ENCODE data around the gene POLL. TPM values are rescaled to one million over a fixed set of nuclear protein-coding genes. Genes with fewer than 3 reads are reported as not detected.
"Not testable (repeated sequence)": the region's sequence is repeated elsewhere in the genome, so short reads cannot be mapped to it uniquely, and the experiment has no call there.

Gene POLL
- 17.7 and 20.9 TPM in 2 replicates for total RNA-seq
- 16.8 and 19.2 TPM in 2 replicates for polyA plus RNA-seq

DNA sequence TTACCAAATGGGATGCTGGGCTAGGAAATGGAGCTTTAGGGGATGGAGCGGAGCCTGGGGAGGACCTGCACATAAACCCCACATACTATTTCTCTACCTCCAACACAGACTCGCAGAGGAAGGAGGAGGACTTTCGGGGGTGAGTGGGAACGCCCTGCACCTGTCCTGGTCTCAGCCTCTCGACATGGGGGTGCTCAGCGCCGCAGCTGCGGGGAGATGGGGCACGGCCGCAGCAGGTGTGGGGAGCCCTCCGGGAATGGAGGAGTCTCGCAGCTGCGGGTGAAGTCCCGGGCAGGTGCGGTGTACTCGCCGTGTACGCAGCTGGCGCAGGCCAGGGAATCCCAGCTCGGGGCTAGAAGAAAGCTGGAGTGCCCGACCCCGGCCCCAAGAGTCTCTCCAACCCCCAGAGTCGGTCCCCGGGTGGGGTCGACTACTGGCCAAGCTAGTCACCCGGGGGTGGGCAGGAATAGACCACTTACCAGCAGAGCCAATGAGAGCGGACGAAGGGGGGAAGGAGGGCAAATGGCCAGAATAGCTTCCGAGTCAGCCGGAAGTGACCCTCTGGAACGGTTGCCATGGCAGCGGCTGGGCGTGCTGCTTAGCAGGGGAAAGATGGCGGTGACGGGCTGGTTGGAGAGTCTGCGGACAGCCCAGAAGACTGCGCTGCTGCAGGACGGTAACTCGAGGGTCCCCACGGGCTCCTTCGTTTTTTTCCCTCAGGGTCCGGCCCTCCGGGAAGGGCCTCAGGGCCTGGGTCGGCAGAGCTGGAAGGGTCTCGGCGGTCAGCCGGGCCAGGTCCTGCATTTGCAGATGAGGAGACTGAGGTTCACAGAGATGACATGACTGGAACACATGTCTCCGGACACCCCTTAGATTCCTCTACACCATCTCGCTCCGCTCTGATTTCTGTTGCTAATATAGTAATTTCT, at the start of gene POLL, which contains the start of gene DPCD:
TSS of gene POLL (minus strand) at position 533 of the 929 bp plus-strand sequence. CDS start 897 bp downstream, outside the sequence.
TSS of gene DPCD (plus strand) at position 597 of the 929 bp plus-strand sequence. CDS start at position 613, 16 bp downstream.
- H3K4me2 ChIP-seq, result peak within 1 kb of the TSS; percentile 98
- peak within 1 kb of the TSS; percentile 39 for H3K27ac ChIP-seq
- DNase-seq (ENCODE audit: low spot score), result peak; percentile 98
- WGBS (ENCODE audit: low lambda C conversion rate, missing lambda C conversion rate), result 2% methylated on average over 44 of the region's 50 CpGs
- peaks cover 9% of the 10 kb centered on the region for H3K4me1 ChIP-seq (ENCODE audit: insufficient read depth)
- H3K9me2 ChIP-seq (replicated peaks; ENCODE audit: insufficient read depth), result no peaks in the 10 kb centered on the region
- TF ChIP-seq EZH2phosphoT487 (IDR thresholded peaks at IDR 0.05; ENCODE audit: low read depth, severe bottlenecking, unreplicated experiment), result no peak
- TF ChIP-seq, protein P1, sequence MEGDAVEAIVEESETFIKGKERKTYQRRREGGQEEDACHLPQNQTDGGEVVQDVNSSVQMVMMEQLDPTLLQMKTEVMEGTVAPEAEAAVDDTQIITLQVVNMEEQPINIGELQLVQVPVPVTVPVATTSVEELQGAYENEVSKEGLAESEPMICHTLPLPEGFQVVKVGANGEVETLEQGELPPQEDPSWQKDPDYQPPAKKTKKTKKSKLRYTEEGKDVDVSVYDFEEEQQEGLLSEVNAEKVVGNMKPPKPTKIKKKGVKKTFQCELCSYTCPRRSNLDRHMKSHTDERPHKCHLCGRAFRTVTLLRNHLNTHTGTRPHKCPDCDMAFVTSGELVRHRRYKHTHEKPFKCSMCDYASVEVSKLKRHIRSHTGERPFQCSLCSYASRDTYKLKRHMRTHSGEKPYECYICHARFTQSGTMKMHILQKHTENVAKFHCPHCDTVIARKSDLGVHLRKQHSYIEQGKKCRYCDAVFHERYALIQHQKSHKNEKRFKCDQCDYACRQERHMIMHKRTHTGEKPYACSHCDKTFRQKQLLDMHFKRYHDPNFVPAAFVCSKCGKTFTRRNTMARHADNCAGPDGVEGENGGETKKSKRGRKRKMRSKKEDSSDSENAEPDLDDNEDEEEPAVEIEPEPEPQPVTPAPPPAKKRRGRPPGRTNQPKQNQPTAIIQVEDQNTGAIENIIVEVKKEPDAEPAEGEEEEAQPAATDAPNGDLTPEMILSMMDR (IDR thresholded peaks at IDR 0.05; ENCODE audit: poor library complexity), result no peak
- no peak for TF ChIP-seq EZH2 (IDR thresholded peaks at IDR 0.05; ENCODE audit: borderline replicate concordance)
- H3K27me3 ChIP-seq, result no peaks in the 10 kb centered on the region
- H3K9me3 ChIP-seq (ENCODE audit: low read depth), result no peaks in the 10 kb centered on the region
- H3K4me3 ChIP-seq, result peak within 1 kb of the TSS; percentile 78
- H3K79me2 ChIP-seq, result peaks cover 14% of the 10 kb centered on the region
- H3K36me3 ChIP-seq (replicated peaks; ENCODE audit: insufficient read depth, low read depth), result no peaks in the 10 kb centered on the region
- H2AFZ ChIP-seq, result peak within 1 kb of the TSS; percentile 91
- no peaks in the 10 kb centered on the region for H4K20me1 ChIP-seq (ENCODE audit: insufficient read depth, poor library complexity, severe bottlenecking)

DNA sequence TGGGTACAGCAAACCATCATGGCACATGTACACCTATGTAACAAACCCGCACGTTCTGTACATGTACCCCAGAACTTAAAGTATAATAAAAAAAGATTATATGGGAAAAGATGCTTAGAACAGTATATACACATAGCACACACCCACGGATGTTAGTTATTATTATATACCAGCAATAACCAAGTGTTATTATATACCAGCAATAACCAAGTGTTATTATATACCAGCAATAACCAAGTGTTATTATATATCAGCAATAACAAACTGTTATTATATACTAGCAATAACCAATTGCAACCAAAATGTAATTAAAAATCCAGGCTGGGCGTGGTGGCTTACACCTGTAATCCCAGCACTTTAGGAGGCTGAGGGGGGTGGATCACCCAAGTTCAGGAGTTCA, 45.5 kb upstream of the POLL start:
- not testable (repeated sequence) for H3K9me2 ChIP-seq (replicated peaks; ENCODE audit: insufficient read depth); H4K20me1 ChIP-seq (ENCODE audit: insufficient read depth, poor library complexity, severe bottlenecking); H3K79me2 ChIP-seq; H3K27ac ChIP-seq; H3K36me3 ChIP-seq (replicated peaks; ENCODE audit: insufficient read depth, low read depth); H3K4me2 ChIP-seq; H3K4me1 ChIP-seq (ENCODE audit: insufficient read depth); H2AFZ ChIP-seq; H3K4me3 ChIP-seq; DNase-seq (ENCODE audit: low spot score); H3K9me3 ChIP-seq (ENCODE audit: low read depth); H3K27me3 ChIP-seq
- WGBS (ENCODE audit: low lambda C conversion rate, missing lambda C conversion rate), result over 99% methylated on average over 4 of the region's 4 CpGs

- 76% methylated on average over 8 of the region's 8 CpGs for WGBS (ENCODE audit: low lambda C conversion rate, missing lambda C conversion rate)
- no peaks in the 10 kb centered on the region for H3K27me3 ChIP-seq
- no peaks in the 10 kb centered on the region for H3K9me3 ChIP-seq (ENCODE audit: low read depth)
- no peaks in the 10 kb centered on the region for H3K9me2 ChIP-seq (replicated peaks; ENCODE audit: insufficient read depth)
- no peaks in the 10 kb centered on the region for H3K4me1 ChIP-seq (ENCODE audit: insufficient read depth)
- H3K36me3 ChIP-seq (replicated peaks; ENCODE audit: insufficient read depth, low read depth), result no peaks in the 10 kb centered on the region
- no peak overlapping the region for H3K27ac ChIP-seq
- no peak for TF ChIP-seq EZH2phosphoT487 (IDR thresholded peaks at IDR 0.05; ENCODE audit: low read depth, severe bottlenecking, unreplicated experiment)
- TF ChIP-seq EZH2 (IDR thresholded peaks at IDR 0.05; ENCODE audit: borderline replicate concordance), result no peak
- TF ChIP-seq, protein P1 (IDR thresholded peaks at IDR 0.05; ENCODE audit: poor library complexity), result no peak
- DNase-seq (ENCODE audit: low spot score), result no peak
- H3K4me2 ChIP-seq, result no peak overlapping the region
- no peaks in the 10 kb centered on the region for H3K79me2 ChIP-seq
- no peak overlapping the region for H3K4me3 ChIP-seq
- peaks cover 9% of the 10 kb centered on the region for H4K20me1 ChIP-seq (ENCODE audit: insufficient read depth, poor library complexity, severe bottlenecking)
- no peak overlapping the region for H2AFZ ChIP-seq
These were observed 43.9 kb upstream of the POLL start for GRCh38 chr10:101631821-101632475.

DNA sequence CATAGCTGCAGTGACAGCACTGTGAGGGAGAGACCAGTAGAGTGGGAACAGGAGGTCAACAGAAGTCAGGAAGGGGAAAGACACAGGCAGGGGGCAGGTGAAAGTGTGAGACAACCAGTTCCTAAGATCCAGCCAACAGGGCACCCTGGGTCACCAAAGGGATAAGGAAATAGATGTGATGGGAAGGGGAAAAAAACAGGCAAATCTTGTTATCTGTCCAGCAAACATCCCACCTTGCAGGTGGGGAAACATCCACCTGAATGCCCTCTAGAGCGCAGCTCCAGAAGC, 42.5 kb upstream of the POLL start:
- Histone ChIP-seq H3K9me2 (replicated peaks; ENCODE audit: insufficient read depth) (no peaks in the 10 kb centered on the region), H3K79me2 (no peaks in the 10 kb centered on the region), H4K20me1 (ENCODE audit: insufficient read depth, poor library complexity, severe bottlenecking) (peaks cover 9% of the 10 kb centered on the region), H3K27ac (no peak overlapping the region), H3K9me3 (ENCODE audit: low read depth) (no peaks in the 10 kb centered on the region), H3K27me3 (no peaks in the 10 kb centered on the region), H3K4me2 (no peak overlapping the region), H2AFZ (no peak overlapping the region), H3K4me3 (no peak overlapping the region), H3K4me1 (ENCODE audit: insufficient read depth) (no peaks in the 10 kb centered on the region), H3K36me3 (replicated peaks; ENCODE audit: insufficient read depth, low read depth) (no peaks in the 10 kb centered on the region)
- 92% methylated on average over 1 of the region's 1 CpG for WGBS (ENCODE audit: low lambda C conversion rate, missing lambda C conversion rate)
- TF ChIP-seq EZH2 (IDR thresholded peaks at IDR 0.05; ENCODE audit: borderline replicate concordance), result no peak
- TF ChIP-seq, protein P1 (IDR thresholded peaks at IDR 0.05; ENCODE audit: poor library complexity), result no peak
- no peak for TF ChIP-seq EZH2phosphoT487 (IDR thresholded peaks at IDR 0.05; ENCODE audit: low read depth, severe bottlenecking, unreplicated experiment)
- DNase-seq (ENCODE audit: low spot score), result no peak

All from hepatocyte (in vitro differentiated cells).